Vagina (tissue), 2 donors: ENCODE data around the gene IGSF3. TPM values are rescaled to one million over a fixed set of nuclear protein-coding genes. Genes with fewer than 3 reads are reported as not detected.

ENCODE experiments used
- DNase-seq, 2 donors: peaks; one replicate each; pipeline ENCODE4 v3.0.0-alpha.2; 2017; ENCODE audit errors: extremely low spot score in 2 of 2
- H3K27ac ChIP-seq: fragments of 200-600 bp; sonication (generic); one replicate; pipeline ENCODE4 v1.5.1; 2019
- H3K27me3 ChIP-seq: fragments of 200-600 bp; sonication (generic); one replicate; pipeline ENCODE4 v1.5.1; 2019
- H3K36me3 ChIP-seq, 2 donors: fragments of 200-600 bp; sonication (generic); one replicate each; pipeline ENCODE4 v1.5.1; 2017 to 2019
- H3K4me1 ChIP-seq: fragments of 200-600 bp; sonication (generic); one replicate; pipeline ENCODE4 v1.5.1; 2019
- H3K4me3 ChIP-seq, 2 donors: fragments of 200-600 bp; sonication (generic); 1 replicate in 1 of 2; 2 replicates in 1 of 2; pipeline ENCODE4 v1.5.1; 2016 to 2019
- H3K9me3 ChIP-seq: fragments of 200-600 bp; sonication (generic); one replicate; pipeline ENCODE4 v1.5.1; 2019
- CTCF ChIP-seq, 3 experiments: fragments of 450-650 bp in 2 of 3; fragments of 200-600 bp in 1 of 3; sonication (generic) in 1 of 3; IDR thresholded peaks; one replicate each; pipeline ENCODE4 v1.5.1; 2017 to 2019; ENCODE audit warnings: antibody characterized with exemption in 3 of 3, mild to moderate bottlenecking in 2 of 3, moderate library complexity in 2 of 3
- POLR2A ChIP-seq, 2 donors: fragments of 450-650 bp; IDR thresholded peaks; one replicate each; pipeline ENCODE4 v1.6.1; 2017; ENCODE audit warnings: antibody characterized with exemption in 2 of 2, mild to moderate bottlenecking in 2 of 2, moderate library complexity in 2 of 2
- POLR2AphosphoS5 ChIP-seq, 2 donors: sonication (generic); formaldehyde crosslinking; IDR thresholded peaks; one replicate each; pipeline ENCODE4 v1.9.0; 2017; ENCODE audit warnings: antibody characterized with exemption in 2 of 2, mild to moderate bottlenecking in 2 of 2, low read depth in 1 of 2; ENCODE audit not compliant: insufficient read depth in 1 of 2
- intact Hi-C: fragments of 100-400 bp; cut with DNase I; formaldehyde crosslinking; loops from one replicate; pipeline ENCODE4 v1.15.1; 2023
- total RNA-seq: library from RNA; depleted of rRNA; stranded (reverse); fragments of >200 nt; gene quantifications from one replicate; pipeline ENCODE4 v1.2.3, GENCODE V29; 2016

IGSF3 gene
- total RNA-seq, 1 donor from 2014 or later = 38.5 TPM

GRCh38 chr1:116572771-116573430 lies 94.6 kb downstream of the IGSF3 start:
- Histone ChIP-seq H3K4me3 (no peak overlapping the region), H3K27me3 (no peaks in the 10 kb centered on the region), H3K9me3 (no peaks in the 10 kb centered on the region), H3K4me1 (peaks cover 30% of the 10 kb centered on the region), H3K36me3 (no peaks in the 10 kb centered on the region), H3K27ac (no peak overlapping the region)
- no peak for DNase-seq
- intact Hi-C loops = no loop called here
- TF ChIP-seq POLR2AphosphoS5 (IDR thresholded peaks at IDR 0.05; ENCODE audit: insufficient read depth in 1 of 2, low read depth in 1 of 2) (no peak), CTCF (IDR thresholded peaks at IDR 0.05) (no peak), POLR2A (IDR thresholded peaks at IDR 0.05) (no peak)

GRCh38 chr1:116572099-116572498 lies 95.4 kb downstream of the IGSF3 start:
- TF ChIP-seq POLR2A (IDR thresholded peaks at IDR 0.05) (no peak), POLR2AphosphoS5 (IDR thresholded peaks at IDR 0.05; ENCODE audit: insufficient read depth in 1 of 2, low read depth in 1 of 2) (no peak), CTCF (IDR thresholded peaks at IDR 0.05) (no peak)
- DNase-seq = no peak
- Histone ChIP-seq H3K27ac (no peak overlapping the region), H3K9me3 (no peaks in the 10 kb centered on the region), H3K36me3 (no peaks in the 10 kb centered on the region), H3K4me3 (no peak overlapping the region), H3K4me1 (peaks cover 30% of the 10 kb centered on the region), H3K27me3 (no peaks in the 10 kb centered on the region)
- intact Hi-C loops = no loop called here

GRCh38 chr1:116571215-116571919 lies 96.2 kb downstream of the IGSF3 start:
- no peaks in the 10 kb centered on the region for H3K27me3 ChIP-seq
- H3K4me3 ChIP-seq = peak overlapping the region; percentile 86 to 93
- H3K9me3 ChIP-seq = no peaks in the 10 kb centered on the region
- H3K27ac ChIP-seq = peak overlapping the region; percentile 97
- no peak for TF ChIP-seq POLR2A (IDR thresholded peaks at IDR 0.05)
- TF ChIP-seq CTCF (IDR thresholded peaks at IDR 0.05) = no peak
- TF ChIP-seq POLR2AphosphoS5 (IDR thresholded peaks at IDR 0.05; ENCODE audit: insufficient read depth in 1 of 2, low read depth in 1 of 2) = no peak
- DNase-seq = no peak
- no peaks in the 10 kb centered on the region for H3K36me3 ChIP-seq
- peaks cover 30% of the 10 kb centered on the region for H3K4me1 ChIP-seq
- intact Hi-C loops = no loop called here

- peak in 2 of 3 experiments; percentile 42 to 50 for TF ChIP-seq CTCF (IDR thresholded peaks at IDR 0.05)
- peak in 1 of 2 donors; percentile 56 for TF ChIP-seq POLR2A (IDR thresholded peaks at IDR 0.05)
- peak in 1 of 2 donors; percentile 81 for TF ChIP-seq POLR2AphosphoS5 (IDR thresholded peaks at IDR 0.05; ENCODE audit: insufficient read depth in 1 of 2, low read depth in 1 of 2)
- Histone ChIP-seq H3K27ac (peak within 1 kb of the TSS; percentile 97), H3K4me1 (peaks cover 30% of the 10 kb centered on the region), H3K36me3 (no peaks in the 10 kb centered on the region), H3K9me3 (no peaks in the 10 kb centered on the region), H3K27me3 (no peaks in the 10 kb centered on the region), H3K4me3 (peak within 1 kb of the TSS; percentile 86 to 93)
- DNase-seq = no peak
- intact Hi-C loops = no loop called here
Observed at GRCh38 chr1:116570358-116571214, 96.9 kb downstream of the IGSF3 start, which contains the start of gene CD58. TSS of gene CD58 (minus strand) at chr1:116571026. CDS start at chr1:116570972, 54 bp downstream.
